Measurements from ENCODE around the gene CYCS. TPM values are rescaled to one million over a fixed set of nuclear protein-coding genes. Genes with fewer than 3 reads are reported as not detected.

CYCS gene
- total and polyA plus RNA-seq, 10 of the 15 experiments (the other 5 are each of a cell fraction or from before 2014, with no cell fraction given), result 113 to 952 (median 356) TPM

- no peak for TF ChIP-seq FOS (IDR thresholded peaks at IDR 0.05; ENCODE audit: borderline replicate concordance, extremely low read depth, insufficient read length)
- TF ChIP-seq, protein P1, sequence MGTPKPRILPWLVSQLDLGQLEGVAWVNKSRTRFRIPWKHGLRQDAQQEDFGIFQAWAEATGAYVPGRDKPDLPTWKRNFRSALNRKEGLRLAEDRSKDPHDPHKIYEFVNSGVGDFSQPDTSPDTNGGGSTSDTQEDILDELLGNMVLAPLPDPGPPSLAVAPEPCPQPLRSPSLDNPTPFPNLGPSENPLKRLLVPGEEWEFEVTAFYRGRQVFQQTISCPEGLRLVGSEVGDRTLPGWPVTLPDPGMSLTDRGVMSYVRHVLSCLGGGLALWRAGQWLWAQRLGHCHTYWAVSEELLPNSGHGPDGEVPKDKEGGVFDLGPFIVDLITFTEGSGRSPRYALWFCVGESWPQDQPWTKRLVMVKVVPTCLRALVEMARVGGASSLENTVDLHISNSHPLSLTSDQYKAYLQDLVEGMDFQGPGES (IDR thresholded peaks at IDR 0.05), result no peak
- no peak for TF ChIP-seq SP1 (IDR thresholded peaks at IDR 0.05; ENCODE audit: low read depth, low read length)
- TF ChIP-seq GATAD2B (conservative IDR thresholded peaks at IDR 0.05; ENCODE audit: low read depth), result no peak
- TF ChIP-seq GABPA (IDR thresholded peaks at IDR 0.05; ENCODE audit: low read depth), result no peak
Observed at GRCh38 chr7:25171071-25171470, 46.0 kb upstream of the CYCS start (continued).

GRCh38 chr7:25169683-25170082 lies 44.6 kb upstream of the CYCS start:
- Histone ChIP-seq H3K27me3 (replicated peaks in 1 of 2; ENCODE audit: control insufficient read depth in 2 of 2, insufficient read depth in 2 of 2, low read length in 1 of 2) (no peaks in the 10 kb centered on the region), H2AFZ (ENCODE audit: control insufficient read depth, low read depth, low read length) (no peak overlapping the region), H3K36me3 (ENCODE audit: control insufficient read depth in 2 of 2, insufficient read depth in 2 of 2, low read length in 1 of 2) (no peaks in the 10 kb centered on the region), H3K4me3 (no peak overlapping the region), H4K20me1 (ENCODE audit: control insufficient read depth, insufficient read depth) (no peaks in the 10 kb centered on the region), H3K4me2 (ENCODE audit: control insufficient read depth, insufficient read depth) (no peak overlapping the region), H3K4me1 (ENCODE audit: control insufficient read depth, insufficient read depth, low read length) (no peaks in the 10 kb centered on the region), H3K27ac (ENCODE audit: control insufficient read depth, insufficient read depth) (no peak overlapping the region), H3K9me3 (replicated peaks; ENCODE audit: control insufficient read depth, insufficient read depth, low read length) (no peaks in the 10 kb centered on the region), H3K9ac (ENCODE audit: control insufficient read depth, insufficient read depth, low read length) (no peak overlapping the region), H3K79me2 (ENCODE audit: control insufficient read depth, insufficient read depth, low read length) (no peaks in the 10 kb centered on the region)
- ChIA-PET CTCF (interaction anchor here (1.2 kb wide), 1 partner anchor 44 kb away, joined by 3 read pairs; the partner anchor contains the start of gene CYCS), SMC1A (ENCODE audit: uncharacterized antibody, unreplicated experiment) (no interaction called here), RAD21 (ENCODE audit: unreplicated experiment) (no interaction called here), POLR2A (no interaction called here)
- no TSS peak for BruUV-seq (replicated peaks)
- no peak for ATAC-seq
- in situ Hi-C loops (cut with MboI) (no loop called here), intact Hi-C loops (cut with micrococcal nuclease; ENCODE audit: unreplicated experiment) (no loop called here)
- TF ChIP-seq RELA (IDR thresholded peaks at IDR 0.05; ENCODE audit: borderline replicate concordance, partially characterized antibody) (no peak), FOS (IDR thresholded peaks at IDR 0.05; ENCODE audit: borderline replicate concordance, extremely low read depth, insufficient read length) (no peak), MTA3 (IDR thresholded peaks at IDR 0.05; ENCODE audit: borderline replicate concordance, low read length) (no peak), CHD2 (IDR thresholded peaks at IDR 0.05; ENCODE audit: borderline replicate concordance, low read depth, low read length) (no peak), FOXK2 (IDR thresholded peaks at IDR 0.05) (no peak), KAT2A (conservative IDR thresholded peaks at IDR 0.05; ENCODE audit: control insufficient read depth, low read depth, low read length) (no peak), ZBTB11 (CRISPR knock-in tag; IDR thresholded peaks at IDR 0.05) (no peak), SIN3A (IDR thresholded peaks at IDR 0.05; ENCODE audit: low read depth, low read length) (no peak), MXI1 (IDR thresholded peaks at IDR 0.05; ENCODE audit: low read depth, low read length) (no peak)
- TF ChIP-seq, protein P2, sequence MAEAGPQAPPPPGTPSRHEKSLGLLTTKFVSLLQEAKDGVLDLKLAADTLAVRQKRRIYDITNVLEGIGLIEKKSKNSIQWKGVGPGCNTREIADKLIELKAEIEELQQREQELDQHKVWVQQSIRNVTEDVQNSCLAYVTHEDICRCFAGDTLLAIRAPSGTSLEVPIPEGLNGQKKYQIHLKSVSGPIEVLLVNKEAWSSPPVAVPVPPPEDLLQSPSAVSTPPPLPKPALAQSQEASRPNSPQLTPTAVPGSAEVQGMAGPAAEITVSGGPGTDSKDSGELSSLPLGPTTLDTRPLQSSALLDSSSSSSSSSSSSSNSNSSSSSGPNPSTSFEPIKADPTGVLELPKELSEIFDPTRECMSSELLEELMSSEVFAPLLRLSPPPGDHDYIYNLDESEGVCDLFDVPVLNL (IDR thresholded peaks at IDR 0.05; ENCODE audit: low read depth, low read length), result no peak
- no peak for DNase-seq (ENCODE audit: low read depth, low spot score)
- no peak for FAIRE-seq
- WGBS (ENCODE audit: insufficient coverage, insufficient replicate concordance, low lambda C conversion rate, missing lambda C conversion rate), result 85% methylated on average over 7 of the region's 7 CpGs
